HS-27A (cell line): ENCODE data around the gene VPS4B.

Experiments used
- DNase-seq: peaks from one replicate; pipeline ENCODE4 v3.0.0-alpha.2; 2012; ENCODE audit warnings: low read depth, missing footprints

The VPS4B gene

DNA sequence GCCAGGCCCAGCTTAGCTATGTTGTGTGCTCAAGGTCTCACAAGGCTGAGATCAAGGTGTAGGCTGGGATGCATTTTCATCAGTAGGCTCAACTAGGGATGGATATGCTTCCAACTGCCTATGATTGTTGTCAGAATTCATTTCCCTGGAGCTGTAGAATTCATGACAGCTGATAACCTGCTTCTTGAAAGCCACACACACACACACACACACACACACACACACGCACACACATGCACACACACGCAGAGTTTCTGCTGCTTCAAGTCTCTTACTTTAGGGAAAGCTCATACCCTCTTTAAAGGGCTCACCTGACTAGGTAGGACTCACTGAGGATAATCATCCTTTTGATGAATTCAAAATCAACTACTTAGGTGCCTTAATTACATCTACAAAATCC lies 8.2 kb upstream of the VPS4B start:
- DNase-seq: no peak

DNA sequence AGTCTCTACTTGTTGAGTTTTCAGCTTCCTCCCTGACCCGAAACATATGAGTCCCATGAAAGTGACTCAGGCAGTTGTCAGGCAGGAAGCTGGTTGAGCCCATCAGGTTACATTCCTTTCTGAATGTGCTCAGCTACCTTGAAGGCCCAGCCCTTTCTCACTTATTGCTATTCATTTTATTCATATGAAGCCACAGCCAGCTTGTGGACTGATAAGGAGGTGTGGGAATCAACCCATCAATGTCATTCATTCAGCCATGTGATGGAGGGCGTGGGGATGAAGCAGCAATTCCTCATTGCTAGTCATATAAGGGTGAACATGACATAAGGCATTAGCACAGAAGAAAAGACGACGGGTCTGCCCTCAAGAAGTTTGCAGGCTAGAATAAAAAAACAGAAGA lies 5.3 kb upstream of the VPS4B start:
- DNase-seq: no peak

DNA sequence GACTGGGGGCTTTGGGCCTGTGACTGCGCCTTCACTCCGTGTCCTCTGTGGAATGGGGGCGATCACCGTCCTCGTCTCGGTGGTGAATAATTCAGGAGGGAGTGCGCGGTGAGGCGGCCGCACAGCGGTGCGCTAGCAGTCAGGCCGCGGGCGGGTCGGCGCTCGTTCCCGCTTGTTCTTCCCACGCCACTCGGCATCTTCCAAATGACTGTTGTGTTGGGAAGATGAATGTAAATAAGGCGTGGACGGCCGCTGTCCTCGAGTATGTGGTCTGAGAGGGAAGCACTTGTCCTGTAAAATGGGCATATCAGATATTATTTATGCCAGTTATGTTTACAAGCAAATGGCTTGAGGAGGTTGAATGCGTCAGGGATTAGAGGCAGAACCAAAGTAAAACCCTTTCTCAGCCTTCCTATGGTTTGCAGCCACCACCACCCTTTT lies 608 bp upstream of the VPS4B start:
- no peak for DNase-seq

- no peak for DNase-seq
Observed at GRCh38 chr18:63421514-63421913, 762 bp downstream of the VPS4B start.

DNA sequence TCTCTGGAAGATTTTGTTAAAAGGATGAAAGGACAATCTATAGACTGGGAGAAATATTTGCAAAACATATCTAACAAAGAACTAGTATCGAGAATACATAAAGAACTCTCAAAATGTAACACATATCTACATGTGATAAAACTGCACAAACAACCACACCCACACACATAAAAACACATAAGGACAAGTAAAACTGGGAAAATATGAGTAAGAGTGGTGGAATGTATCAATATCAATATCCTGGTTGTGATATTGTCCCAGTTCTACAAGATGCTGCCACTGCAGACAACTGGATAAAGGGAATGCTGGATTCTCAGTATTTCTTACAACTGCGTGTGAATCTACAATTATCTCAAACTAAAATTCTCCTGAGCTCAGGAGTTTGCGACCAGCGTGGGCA lies 9.3 kb downstream of the VPS4B start:
- DNase-seq: no peak

DNA sequence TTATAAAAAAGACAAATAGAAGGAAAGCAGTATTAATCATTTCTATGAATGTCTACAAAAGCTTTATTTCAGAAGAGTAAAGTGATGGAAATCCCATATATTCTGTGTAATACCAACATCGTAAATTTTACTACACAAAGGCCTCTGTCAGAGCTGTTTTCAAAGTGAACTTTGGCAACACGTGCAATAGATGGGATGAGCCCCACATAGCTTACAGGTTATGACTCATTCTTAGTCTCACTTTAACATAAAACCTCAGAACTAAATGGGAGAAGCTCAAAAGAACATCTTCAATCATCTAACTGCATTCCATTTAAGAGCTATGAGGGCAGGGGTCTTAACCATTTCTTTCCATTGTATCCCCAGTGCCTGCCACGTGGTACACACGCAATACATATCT lies 11.5 kb downstream of the VPS4B start:
- DNase-seq: no peak

GRCh38 chr18:63409301-63409700 lies 13.0 kb downstream of the VPS4B start:
- DNase-seq: no peak

DNA sequence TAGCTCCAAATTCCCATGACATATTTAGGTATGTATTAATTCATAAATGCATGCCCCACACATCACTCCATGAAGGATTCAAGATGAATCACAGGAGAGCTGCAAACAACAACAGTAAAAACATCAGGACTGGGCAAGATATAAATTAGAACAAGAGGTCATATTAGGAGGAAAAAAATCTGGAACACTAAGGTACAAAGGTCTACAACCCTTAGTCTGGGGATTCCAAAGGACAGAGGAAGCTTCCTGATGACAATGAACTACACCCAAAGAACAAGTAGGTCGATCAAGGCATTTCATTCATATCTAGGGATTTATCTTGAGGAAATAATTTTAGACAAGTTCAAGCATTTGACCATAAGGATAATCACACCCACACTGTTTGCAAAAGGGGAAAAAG lies 14.5 kb downstream of the VPS4B start:
- no peak for DNase-seq

DNA sequence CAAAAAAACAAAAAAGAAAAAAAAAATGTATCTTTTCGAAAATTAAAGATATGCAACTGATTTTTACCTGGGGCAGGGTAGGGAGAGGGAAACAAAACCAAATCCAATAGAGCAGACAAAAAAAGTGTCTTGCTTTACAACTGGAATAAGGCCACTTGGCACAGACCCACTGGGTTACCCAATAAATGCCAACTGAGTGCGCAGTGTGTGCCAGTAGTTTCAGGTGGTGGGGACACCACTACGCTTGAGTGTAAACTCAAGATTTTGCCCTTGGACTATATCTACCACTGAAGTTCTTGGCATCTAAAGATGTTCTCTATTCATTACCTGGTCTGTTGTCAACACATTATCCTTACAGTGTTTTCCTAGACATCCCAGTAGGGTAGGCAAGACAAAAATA lies 16.3 kb downstream of the VPS4B start:
- DNase-seq: no peak

- no peak for DNase-seq
Observed at GRCh38 chr18:63402246-63403162, 19.8 kb downstream of the VPS4B start.

- no peak for DNase-seq
Observed at GRCh38 chr18:63399300-63399699, 23.0 kb downstream of the VPS4B start.

GRCh38 chr18:63397349-63397748 lies 24.9 kb downstream of the VPS4B start:
- DNase-seq: no peak

DNA sequence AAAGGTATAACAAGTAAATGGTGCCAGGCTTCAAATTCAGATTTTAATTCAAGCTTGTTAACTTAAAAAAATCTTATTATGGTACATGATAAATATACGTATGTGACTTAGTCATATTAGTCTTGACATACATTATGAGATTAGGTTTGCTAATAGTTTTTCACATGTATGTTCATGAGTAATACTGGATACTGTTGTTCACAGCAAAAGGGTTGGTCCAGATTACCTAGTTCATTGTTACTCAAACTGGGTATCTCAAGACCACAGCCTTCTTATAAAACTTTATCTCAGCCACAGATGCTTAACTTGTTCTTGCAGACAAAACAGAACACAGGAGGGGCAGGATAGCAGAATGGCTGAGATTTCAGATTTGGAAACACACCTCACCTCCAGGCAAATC lies 26.8 kb downstream of the VPS4B start:
- no peak for DNase-seq

DNA sequence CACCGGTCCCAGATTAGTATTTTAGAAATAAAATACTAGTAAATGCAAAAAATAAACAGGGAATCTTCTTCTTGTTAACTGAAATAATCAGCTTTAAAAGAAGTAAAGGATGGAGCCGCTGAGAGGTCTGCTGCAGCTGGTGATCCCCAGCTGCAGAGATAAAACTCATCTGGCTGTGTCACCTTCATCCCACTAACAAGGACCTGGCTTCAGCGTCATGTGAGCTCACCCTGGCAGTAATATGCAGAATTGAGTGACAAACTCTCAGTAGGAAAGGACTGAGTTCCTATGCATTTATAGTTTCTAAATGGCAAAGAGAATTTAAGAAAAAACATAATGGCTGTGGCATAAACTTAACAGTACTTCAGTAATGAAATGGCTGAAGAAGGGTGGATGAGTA lies 27.3 kb downstream of the VPS4B start:
- DNase-seq: no peak

- DNase-seq: no peak
Observed at GRCh38 chr18:63387861-63388260, 34.4 kb downstream of the VPS4B start.

DNA sequence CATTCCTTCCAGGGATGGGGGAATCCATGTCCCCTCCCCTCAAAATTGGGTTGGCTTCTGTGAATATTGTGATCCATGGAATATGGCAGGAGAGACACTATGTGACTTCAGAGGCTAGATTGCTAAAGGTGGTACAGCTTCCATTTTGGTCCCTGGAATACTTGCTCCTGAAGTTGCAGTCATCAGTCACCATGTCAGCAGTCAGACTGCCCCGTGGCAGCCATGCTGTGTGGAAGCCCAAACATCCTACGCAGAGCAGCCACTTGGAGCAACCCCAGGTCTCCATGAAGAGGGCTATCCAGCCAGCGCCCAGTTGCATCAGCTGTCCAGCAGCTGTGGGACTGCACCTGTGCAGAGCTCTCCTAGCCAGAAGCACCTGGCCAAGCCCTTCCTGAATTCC lies 39.4 kb downstream of the VPS4B start:
- DNase-seq: no peak

GRCh38 chr18:63379639-63379962 lies 42.7 kb downstream of the VPS4B start:
- DNase-seq: no peak

GRCh38 chr18:63378919-63379638 lies 43.2 kb downstream of the VPS4B start:
- no peak for DNase-seq

DNA sequence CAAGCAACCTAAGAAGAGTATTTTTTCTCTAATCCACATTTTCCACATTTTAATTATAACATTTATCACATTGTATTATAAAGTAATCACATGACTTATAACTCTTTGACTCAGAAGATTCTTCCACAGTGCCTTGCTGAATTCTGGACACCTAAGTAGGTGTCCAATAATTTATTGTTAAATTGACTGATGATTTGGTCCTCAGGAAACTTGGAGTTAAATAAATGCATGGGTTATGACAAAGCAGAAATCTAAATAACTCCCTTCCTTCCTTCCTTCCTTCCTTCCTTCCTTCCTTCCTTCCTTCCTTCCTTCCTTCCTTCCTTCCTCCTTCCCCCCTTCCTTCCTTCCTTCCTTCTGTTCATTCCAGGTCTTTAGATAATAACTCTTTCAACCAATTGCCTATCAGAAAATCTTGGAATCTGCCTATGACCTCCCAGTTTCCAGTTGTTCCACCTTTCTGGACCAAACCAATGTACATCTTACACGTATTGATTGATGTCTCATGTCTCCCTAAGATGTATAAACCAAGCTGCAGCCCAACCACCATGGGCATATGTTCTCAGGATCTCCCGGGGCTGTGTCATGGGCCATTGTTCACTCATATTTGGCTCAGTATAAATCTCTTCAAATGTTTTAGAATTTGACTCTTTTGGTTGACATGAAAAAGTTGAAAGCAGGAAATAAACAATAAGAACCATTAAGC lies 44.8 kb downstream of the VPS4B start:
- no peak for DNase-seq

GRCh38 chr18:63376538-63376937 lies 45.7 kb downstream of the VPS4B start:
- DNase-seq: no peak

GRCh38 chr18:63374540-63374939 lies 47.7 kb downstream of the VPS4B start:
- DNase-seq: no peak

DNA sequence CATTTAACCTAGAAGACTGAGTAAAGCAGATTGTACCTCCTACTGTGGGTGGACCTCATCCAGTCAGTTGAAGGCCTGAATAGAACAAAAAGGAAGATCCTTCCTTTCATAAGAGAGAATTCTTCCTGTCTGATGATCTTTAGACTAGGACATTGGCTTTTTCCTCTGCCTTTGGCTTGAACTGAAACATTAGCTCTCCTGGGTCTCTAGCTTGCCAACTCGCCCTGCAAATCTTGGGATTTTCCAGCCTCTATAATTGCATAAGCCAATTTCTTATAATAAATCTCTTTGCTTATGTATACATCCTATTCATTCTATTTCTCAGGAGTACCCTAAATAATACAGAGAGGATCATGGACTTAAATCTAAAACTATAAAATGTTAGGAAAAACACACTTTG lies 49.1 kb downstream of the VPS4B start:
- no peak for DNase-seq

DNA sequence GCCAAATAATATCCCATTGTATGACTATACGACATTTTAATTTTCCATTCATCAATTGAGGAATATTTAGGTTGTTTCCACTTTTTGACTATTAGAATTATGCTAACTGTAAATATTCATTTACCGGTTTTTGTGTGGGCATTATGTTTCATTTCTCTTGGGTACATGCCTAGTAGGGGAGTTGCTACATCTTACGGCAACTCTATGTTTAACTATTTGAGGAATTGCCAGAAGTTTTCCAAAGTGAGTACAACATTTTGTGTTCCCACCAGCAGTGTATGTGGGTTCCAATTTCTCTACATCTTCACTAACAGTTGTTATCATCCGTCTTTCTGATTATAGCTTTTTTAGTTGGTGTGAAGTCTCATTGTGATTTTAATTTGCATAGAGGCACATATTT lies 53.7 kb downstream of the VPS4B start:
- no peak for DNase-seq
